Stimulated activated CD4-positive, alpha-beta T cell treated with anti-CD3 and anti-CD28 coated beads, Interleukin-12 subunit alpha, Interleukin-12 subunit beta, amount 100 ng/mL, for 4 hours (primary cell): ENCODE data around the gene RPS21.

ENCODE experiments used
- DNase-seq: peaks from one replicate; pipeline ENCODE4 v3.0.0-alpha.2; 2020

Gene RPS21

GRCh38 chr20:62428396-62429295 is 41.7 kb downstream of the RPS21 start:
- no peak for DNase-seq

- DNase-seq = no peak
These were observed 42.8 kb downstream of the RPS21 start for GRCh38 chr20:62429455-62430310.

GRCh38 chr20:62430311-62430853 is 43.5 kb downstream of the RPS21 start:
- no peak for DNase-seq

- DNase-seq = no peak
These were observed 44.1 kb downstream of the RPS21 start for GRCh38 chr20:62430866-62431447.

- no peak for DNase-seq
These were observed 47.0 kb downstream of the RPS21 start for GRCh38 chr20:62433658-62434497.

- DNase-seq = no peak
These were observed 49.8 kb downstream of the RPS21 start for GRCh38 chr20:62436692-62437091.

GRCh38 chr20:62437496-62437895 is 50.6 kb downstream of the RPS21 start:
- no peak for DNase-seq

- no peak for DNase-seq
These were observed 51.0 kb downstream of the RPS21 start for GRCh38 chr20:62437927-62438326.
